AG04450 (cell line): ENCODE results near the gene RCAN3. TPM values are rescaled to one million over a fixed set of nuclear protein-coding genes. Genes with fewer than 3 reads are reported as not detected.

Source experiments
- CTCF ChIA-PET: fragments of 300-600, 350-600 bp; formaldehyde crosslinking; extraction: SDS; loops from one replicate; lab custom pipeline; 2022; ENCODE audit warnings: antibody characterized with exemption, inconsistent platforms; lab: Charles Lee
- POLR2A ChIA-PET: fragments of 350-600 bp; formaldehyde crosslinking; extraction: SDS; loops from one replicate; lab custom pipeline; 2021; ENCODE audit warnings: antibody characterized with exemption, inconsistent platforms; lab: Yijun Ruan, JAX
- DNase-seq: peaks from one replicate; pipeline ENCODE4 v3.0.0-alpha.2; 2011; ENCODE audit warnings: low read depth, low spot score
- H3K27ac ChIP-seq: one replicate; pipeline ENCODE4 v1.5.1; 2012; ENCODE audit warnings: low read depth, low read length, control low read depth
- H3K27me3 ChIP-seq: one replicate; pipeline ENCODE4 v1.6.0; 2012; ENCODE audit warnings: low read length; ENCODE audit not compliant: control insufficient read depth, insufficient read depth
- H3K4me3 ChIP-seq: 2 replicates; pipeline ENCODE4 v1.5.1; 2011; ENCODE audit warnings: mild to moderate bottlenecking, low read depth, low read length, control low read depth
- H3K9me3 ChIP-seq: 2 replicates; pipeline ENCODE4 v1.5.1; 2012; ENCODE audit warnings: low read length; ENCODE audit not compliant: control insufficient read depth, insufficient read depth
- CTCF ChIP-seq: IDR thresholded peaks from 2 replicates; pipeline ENCODE4 v1.5.1; 2011; ENCODE audit warnings: low read depth, low read length, control low read depth, inconsistent platforms
- polyA plus RNA-seq: library from polyadenylated mRNA; depleted of rRNA; stranded (reverse); fragments of >200 nt; gene quantifications from 2 replicates; pipeline ENCODE4 v1.2.3, GENCODE V29; 2011

The RCAN3 gene
- polyA plus RNA-seq, 1 experiment, result 4.5 TPM

GRCh38 chr1:24503870-24504523 lies 1.4 kb downstream of the RCAN3 start:
- POLR2A ChIA-PET, result no interaction called here

GRCh38 chr1:24504560-24504959 lies 1.9 kb downstream of the RCAN3 start:
- H3K27ac ChIP-seq, result no peak overlapping the region
- H3K9me3 ChIP-seq, result no peaks in the 10 kb centered on the region; the same call in 1 of the 2 replicates
- CTCF ChIA-PET, result interaction anchor here (0.7 to 1.7 kb wide), 4 partner anchors 18 to 476 kb away, joined by 3 to 7 read pairs (median 4); no protein-coding TSS in a partner anchor
- DNase-seq, result no peak
- no peak overlapping the region for H3K4me3 ChIP-seq
- TF ChIP-seq CTCF, result no peak
- peaks cover 17% of the 10 kb centered on the region for H3K27me3 ChIP-seq
- POLR2A ChIA-PET, result no interaction called here

More at GRCh38 chr1:24503870-24504523, 1.4 kb downstream of the RCAN3 start:
- no peak overlapping the region for H3K4me3 ChIP-seq
- no peak for TF ChIP-seq CTCF
- CTCF ChIA-PET, result interaction anchor here (1.2 to 1.7 kb wide), 2 partner anchors 17 to 83 kb away, joined by 3 to 5 read pairs; no protein-coding TSS in a partner anchor
- H3K27ac ChIP-seq, result no peak overlapping the region
- H3K9me3 ChIP-seq, result no peaks in the 10 kb centered on the region; the same call in 1 of the 2 replicates
- peaks cover 21% of the 10 kb centered on the region for H3K27me3 ChIP-seq
- DNase-seq, result no peak

GRCh38 chr1:24505816-24506215 lies 3.2 kb downstream of the RCAN3 start:
- Histone ChIP-seq H3K27ac (no peak overlapping the region), H3K4me3 (no peak overlapping the region), H3K9me3 (no peaks in the 10 kb centered on the region; the same call in 1 of the 2 replicates), H3K27me3 (peaks cover 17% of the 10 kb centered on the region)
- TF ChIP-seq CTCF, result no peak
- ChIA-PET POLR2A (interaction anchor here (0.7 kb wide), 1 partner anchor 12 kb away, joined by 7 read pairs; no protein-coding TSS in a partner anchor), CTCF (interaction anchor here (0.6 kb wide), 1 partner anchor 18 kb away, joined by 3 read pairs; no protein-coding TSS in a partner anchor)
- no peak for DNase-seq

GRCh38 chr1:24506691-24507381 lies 4.2 kb downstream of the RCAN3 start:
- no peak for TF ChIP-seq CTCF
- POLR2A ChIA-PET, result no interaction called here
- Histone ChIP-seq H3K9me3 (no peaks in the 10 kb centered on the region; the same call in 1 of the 2 replicates), H3K27ac (no peak overlapping the region), H3K4me3 (no peak overlapping the region), H3K27me3 (peaks cover 17% of the 10 kb centered on the region)
- no peak for DNase-seq
- CTCF ChIA-PET, result no interaction called here
